Upper lobe of right lung (tissue), 1 donor: ENCODE results near the gene TPRN. TPM values are rescaled to one million over a fixed set of nuclear protein-coding genes. Genes with fewer than 3 reads are reported as not detected.
"Not testable (repeated sequence)": the region's sequence is repeated elsewhere in the genome, so short reads cannot be mapped to it uniquely, and the experiment has no call there.

Experiments
- ATAC-seq: fragments of 200-7000 bp; cut with Tn5 transposase; one replicate; pipeline ENCODE4 v1.9.1; 2020; ENCODE audit warnings: mild to moderate bottlenecking, moderate library complexity
- DNase-seq: peaks from one replicate; pipeline ENCODE4 v3.0.0-alpha.2; 2020
- H3K27ac ChIP-seq: fragments of 200-600 bp; one replicate; pipeline ENCODE4 v1.8.0; 2022
- H3K27me3 ChIP-seq: fragments of 200-600 bp; one replicate; pipeline ENCODE4 v1.8.0; 2022; ENCODE audit warnings: mild to moderate bottlenecking
- H3K36me3 ChIP-seq: fragments of 200-600 bp; one replicate; pipeline ENCODE4 v1.8.0; 2022
- H3K4me1 ChIP-seq: fragments of 200-600 bp; one replicate; pipeline ENCODE4 v1.8.0; 2022
- H3K4me3 ChIP-seq: fragments of 200-600 bp; one replicate; pipeline ENCODE4 v1.8.0; 2022; ENCODE audit warnings: mild to moderate bottlenecking
- H3K9me3 ChIP-seq: fragments of 200-600 bp; one replicate; pipeline ENCODE4 v1.8.0; 2022
- intact Hi-C: fragments of 100-400 bp; cut with DNase I; formaldehyde crosslinking; loops from one replicate; pipeline ENCODE4 v1.11.0; 2022
- total RNA-seq: library from RNA; stranded (reverse); fragmentation: NEBNext Ultra II Directional; extraction: Animal tissue kit (Norgen Biotek cat#: 25700); gene quantifications from one replicate; pipeline ENCODE4 v1.2.1, GENCODE V29; 2021
- TF ChIP-seq, protein P1 (sequence below): fragments of 200-600 bp; IDR thresholded peaks from one replicate; pipeline ENCODE4 v1.8.0; 2022; ENCODE audit warnings: antibody characterized with exemption
- donor health status: DM: no; HTN: yes; CAD: no; lungs with severe emphysema.

Gene TPRN
- total RNA-seq, 1 donor from 2014 or later, result 22.3 TPM

GRCh38 chr9:137244486-137245449, 44.2 kb upstream of the TPRN start:
- no peaks in the 10 kb centered on the region for H3K27me3 ChIP-seq
- ATAC-seq, result no peak
- TF ChIP-seq, protein P1, sequence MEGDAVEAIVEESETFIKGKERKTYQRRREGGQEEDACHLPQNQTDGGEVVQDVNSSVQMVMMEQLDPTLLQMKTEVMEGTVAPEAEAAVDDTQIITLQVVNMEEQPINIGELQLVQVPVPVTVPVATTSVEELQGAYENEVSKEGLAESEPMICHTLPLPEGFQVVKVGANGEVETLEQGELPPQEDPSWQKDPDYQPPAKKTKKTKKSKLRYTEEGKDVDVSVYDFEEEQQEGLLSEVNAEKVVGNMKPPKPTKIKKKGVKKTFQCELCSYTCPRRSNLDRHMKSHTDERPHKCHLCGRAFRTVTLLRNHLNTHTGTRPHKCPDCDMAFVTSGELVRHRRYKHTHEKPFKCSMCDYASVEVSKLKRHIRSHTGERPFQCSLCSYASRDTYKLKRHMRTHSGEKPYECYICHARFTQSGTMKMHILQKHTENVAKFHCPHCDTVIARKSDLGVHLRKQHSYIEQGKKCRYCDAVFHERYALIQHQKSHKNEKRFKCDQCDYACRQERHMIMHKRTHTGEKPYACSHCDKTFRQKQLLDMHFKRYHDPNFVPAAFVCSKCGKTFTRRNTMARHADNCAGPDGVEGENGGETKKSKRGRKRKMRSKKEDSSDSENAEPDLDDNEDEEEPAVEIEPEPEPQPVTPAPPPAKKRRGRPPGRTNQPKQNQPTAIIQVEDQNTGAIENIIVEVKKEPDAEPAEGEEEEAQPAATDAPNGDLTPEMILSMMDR, result no peak
- H3K27ac ChIP-seq, result no peak overlapping the region
- DNase-seq, result no peak
- H3K4me1 ChIP-seq, result peaks cover 33% of the 10 kb centered on the region
- no peak overlapping the region for H3K4me3 ChIP-seq
- H3K9me3 ChIP-seq, result no peaks in the 10 kb centered on the region
- intact Hi-C loops, result no loop called here
- peaks cover 21% of the 10 kb centered on the region for H3K36me3 ChIP-seq

- no peak for DNase-seq
- Histone ChIP-seq H3K36me3 (peaks cover 21% of the 10 kb centered on the region), H3K4me1 (peaks cover 43% of the 10 kb centered on the region), H3K27me3 (no peaks in the 10 kb centered on the region), H3K27ac (no peak overlapping the region), H3K4me3 (no peak overlapping the region), H3K9me3 (no peaks in the 10 kb centered on the region)
- no peak for ATAC-seq
- intact Hi-C loops, result no loop called here
- TF ChIP-seq, protein P1, result no peak
These were observed 43.3 kb upstream of the TPRN start for GRCh38 chr9:137243626-137244485.

DNA sequence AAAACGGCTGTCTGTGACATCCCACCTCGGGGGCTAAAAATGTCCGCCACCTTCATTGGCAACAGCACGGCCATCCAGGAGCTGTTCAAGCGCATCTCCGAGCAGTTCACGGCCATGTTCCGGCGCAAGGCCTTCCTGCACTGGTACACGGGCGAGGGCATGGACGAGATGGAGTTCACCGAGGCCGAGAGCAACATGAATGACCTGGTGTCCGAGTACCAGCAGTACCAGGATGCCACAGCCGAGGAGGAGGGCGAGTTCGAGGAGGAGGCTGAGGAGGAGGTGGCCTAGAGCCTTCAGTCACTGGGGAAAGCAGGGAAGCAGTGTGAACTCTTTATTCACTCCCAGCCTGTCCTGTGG, 42.7 kb upstream of the TPRN start:
- ATAC-seq, H3K4me3 ChIP-seq, H3K27ac ChIP-seq, H3K27me3 ChIP-seq, DNase-seq, intact Hi-C loops, H3K9me3 ChIP-seq: not testable (repeated sequence)
- Histone ChIP-seq H3K4me1 (peaks cover 45% of the 10 kb centered on the region), H3K36me3 (peaks cover 21% of the 10 kb centered on the region)

GRCh38 chr9:137242269-137243203, 42.0 kb upstream of the TPRN start:
- ATAC-seq, result no peak
- peak overlapping the region; percentile 86 for H3K27ac ChIP-seq
- peaks cover 21% of the 10 kb centered on the region for H3K36me3 ChIP-seq
- H3K4me3 ChIP-seq, result peak overlapping the region; percentile 92
- H3K4me1 ChIP-seq, result peaks cover 44% of the 10 kb centered on the region
- H3K27me3 ChIP-seq, result no peaks in the 10 kb centered on the region
- H3K9me3 ChIP-seq, result no peaks in the 10 kb centered on the region
- intact Hi-C loops, result no loop called here
- no peak for DNase-seq
- TF ChIP-seq, protein P1, result no peak

GRCh38 chr9:137241490-137242268, 41.1 kb upstream of the TPRN start:
- peak overlapping the region; percentile 92 for H3K4me3 ChIP-seq
- H3K4me1 ChIP-seq, result peaks cover 44% of the 10 kb centered on the region
- peak overlapping the region; percentile 86 for H3K27ac ChIP-seq
- intact Hi-C loops, result no loop called here
- H3K9me3 ChIP-seq, result no peaks in the 10 kb centered on the region
- no peaks in the 10 kb centered on the region for H3K27me3 ChIP-seq
- DNase-seq (peak; percentile 85), ATAC-seq (peak; percentile 28)
- H3K36me3 ChIP-seq, result peaks cover 21% of the 10 kb centered on the region
- TF ChIP-seq, protein P1, result no peak
